RWPE2 (cell line): ENCODE measurements around the gene TAAR1.

ENCODE experiments used
- ATAC-seq: fragments of 200-7000 bp; cut with Tn5 transposase; 3 replicates; pipeline ENCODE4 v1.9.1; 2021; ENCODE audit warnings: low read depth
- DNase-seq: peaks from one replicate; pipeline ENCODE4 v3.0.0-alpha.2; 2020; ENCODE audit warnings: low spot score
- H3K27ac ChIP-seq: fragments of 450-650 bp; 2 replicates; pipeline ENCODE4 v1.5.1; 2017; ENCODE audit warnings: mild to moderate bottlenecking; ENCODE audit not compliant: poor library complexity, severe bottlenecking
- H3K27me3 ChIP-seq: fragments of 250-450 bp; sonication (Bioruptor Pico); 2 replicates; pipeline ENCODE4 v1.5.1; 2021; ENCODE audit warnings: mild to moderate bottlenecking, moderate library complexity; ENCODE audit not compliant: insufficient read depth, poor library complexity, severe bottlenecking
- H3K36me3 ChIP-seq: fragments of 250-450 bp; sonication (Bioruptor Pico); 2 replicates; pipeline ENCODE4 v1.5.1; 2020; ENCODE audit warnings: low read depth, mild to moderate bottlenecking, moderate library complexity
- H3K4me1 ChIP-seq: fragments of 250-450 bp; sonication (Bioruptor Pico); 2 replicates; pipeline ENCODE4 v1.5.1; 2021; ENCODE audit warnings: mild to moderate bottlenecking, moderate library complexity; ENCODE audit not compliant: insufficient read depth, poor library complexity, severe bottlenecking
- H3K4me3 ChIP-seq: fragments of 250-450 bp; sonication (Bioruptor Pico); 2 replicates; pipeline ENCODE4 v1.5.1; 2021; ENCODE audit warnings: mild to moderate bottlenecking, moderate library complexity; ENCODE audit not compliant: severe bottlenecking
- H3K9me3 ChIP-seq: fragments of 250-450 bp; sonication (Bioruptor Pico); 2 replicates; pipeline ENCODE4 v1.5.1; 2021; ENCODE audit warnings: mild to moderate bottlenecking, moderate library complexity; ENCODE audit not compliant: severe bottlenecking
- TF ChIP-seq, protein P1 (sequence below): fragments of 450-650 bp; IDR thresholded peaks from one replicate; pipeline ENCODE4 v1.5.1; 2017; ENCODE audit warnings: mild to moderate bottlenecking, moderate library complexity; ENCODE audit not compliant: poor library complexity, severe bottlenecking

TAAR1 gene

DNA sequence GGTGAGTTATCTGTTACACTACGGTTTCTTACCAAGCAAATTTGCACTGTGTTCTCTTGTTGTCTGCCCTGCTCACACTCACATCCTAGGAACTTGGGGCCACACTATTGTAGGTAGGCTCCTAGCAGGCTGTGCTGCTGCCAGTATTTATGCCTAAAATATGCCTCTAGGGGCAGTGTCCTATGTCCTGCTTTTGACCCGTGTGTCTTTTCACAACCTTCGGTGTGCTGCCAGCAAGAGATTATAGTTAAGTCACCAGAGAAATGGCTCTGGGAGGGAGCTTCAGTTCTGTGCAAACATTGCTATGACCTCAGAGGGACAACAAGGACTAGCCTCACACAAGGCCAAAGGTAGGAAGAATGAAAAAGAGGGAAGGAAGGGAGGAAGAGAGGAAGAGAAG, 60.5 kb downstream of the TAAR1 start:
- Histone ChIP-seq H3K4me1 (no peaks in the 10 kb centered on the region), H3K4me3 (no peak overlapping the region), H3K36me3 (no peaks in the 10 kb centered on the region), H3K9me3 (no peaks in the 10 kb centered on the region), H3K27ac (no peak overlapping the region), H3K27me3 (no peaks in the 10 kb centered on the region)
- ATAC-seq (peak; percentile 51; the same call in 1 of the 3 replicates), DNase-seq (no peak)
- TF ChIP-seq, protein P1, sequence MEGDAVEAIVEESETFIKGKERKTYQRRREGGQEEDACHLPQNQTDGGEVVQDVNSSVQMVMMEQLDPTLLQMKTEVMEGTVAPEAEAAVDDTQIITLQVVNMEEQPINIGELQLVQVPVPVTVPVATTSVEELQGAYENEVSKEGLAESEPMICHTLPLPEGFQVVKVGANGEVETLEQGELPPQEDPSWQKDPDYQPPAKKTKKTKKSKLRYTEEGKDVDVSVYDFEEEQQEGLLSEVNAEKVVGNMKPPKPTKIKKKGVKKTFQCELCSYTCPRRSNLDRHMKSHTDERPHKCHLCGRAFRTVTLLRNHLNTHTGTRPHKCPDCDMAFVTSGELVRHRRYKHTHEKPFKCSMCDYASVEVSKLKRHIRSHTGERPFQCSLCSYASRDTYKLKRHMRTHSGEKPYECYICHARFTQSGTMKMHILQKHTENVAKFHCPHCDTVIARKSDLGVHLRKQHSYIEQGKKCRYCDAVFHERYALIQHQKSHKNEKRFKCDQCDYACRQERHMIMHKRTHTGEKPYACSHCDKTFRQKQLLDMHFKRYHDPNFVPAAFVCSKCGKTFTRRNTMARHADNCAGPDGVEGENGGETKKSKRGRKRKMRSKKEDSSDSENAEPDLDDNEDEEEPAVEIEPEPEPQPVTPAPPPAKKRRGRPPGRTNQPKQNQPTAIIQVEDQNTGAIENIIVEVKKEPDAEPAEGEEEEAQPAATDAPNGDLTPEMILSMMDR: peak; percentile 54

DNA sequence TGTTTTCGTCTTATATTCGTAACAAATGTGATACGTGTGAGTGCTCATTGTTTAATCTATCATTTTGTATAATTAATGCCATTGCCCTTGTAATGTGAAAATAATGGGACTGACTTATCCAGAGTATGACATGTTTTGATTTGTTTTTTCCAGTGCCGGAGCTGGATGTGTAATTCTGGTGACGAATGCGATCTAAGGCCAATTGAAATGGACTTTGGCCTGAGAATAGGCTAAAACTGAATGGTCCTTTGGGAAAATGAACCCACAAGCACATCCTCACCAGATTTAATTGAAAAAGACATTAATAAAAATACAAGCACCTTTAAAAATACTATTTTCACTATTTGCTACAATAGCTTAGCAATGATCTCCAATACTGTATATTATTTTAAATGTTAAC, 62.8 kb downstream of the TAAR1 start:
- H3K27ac ChIP-seq: no peak overlapping the region
- H3K36me3 ChIP-seq: no peaks in the 10 kb centered on the region
- H3K27me3 ChIP-seq: no peaks in the 10 kb centered on the region
- no peaks in the 10 kb centered on the region for H3K9me3 ChIP-seq
- no peak overlapping the region for H3K4me3 ChIP-seq
- TF ChIP-seq, protein P1: no peak
- no peak for DNase-seq
- no peak for ATAC-seq
- H3K4me1 ChIP-seq: no peaks in the 10 kb centered on the region
